Bronchial epithelial cell (primary cell): Measurements from ENCODE around the gene CRYBG1. TPM values are rescaled to one million over a fixed set of nuclear protein-coding genes. Genes with fewer than 3 reads are reported as not detected.

Source experiments
- DNase-seq: peaks from one replicate; pipeline ENCODE4 v3.0.0-alpha.2; 2010; ENCODE audit warnings: low read depth
- FAIRE-seq: peaks from 2 replicates; lab custom pipeline; 2011; peaks lifted over from hg19 to GRCh38; lab: Jason Lieb, UNC
- H3K27me3 ChIP-seq: 2 replicates; pipeline ENCODE4 v1.5.1; 2011; ENCODE audit warnings: low read length; ENCODE audit not compliant: control insufficient read depth, insufficient read depth
- H3K36me3 ChIP-seq: 2 replicates; pipeline ENCODE4 v1.5.1; 2011; ENCODE audit warnings: low read length; ENCODE audit not compliant: control insufficient read depth, insufficient read depth
- H3K4me3 ChIP-seq: 2 replicates; pipeline ENCODE4 v1.5.1; 2011; ENCODE audit warnings: mild to moderate bottlenecking, low read depth, low read length, control low read depth
- CTCF ChIP-seq: IDR thresholded peaks from 2 replicates; pipeline ENCODE4 v1.5.1; 2011; ENCODE audit warnings: mild to moderate bottlenecking, moderate library complexity, low read length, control low read depth, inconsistent platforms; ENCODE audit not compliant: insufficient read depth, severe bottlenecking
- total RNA-seq: library from RNA; depleted of rRNA; stranded (reverse); fragments of >200 nt; gene quantifications from 2 replicates; pipeline ENCODE4 v1.2.1, GENCODE V29; 2014

CRYBG1 gene
- total RNA-seq, 1 donor from 2014 or later, result 45.0 TPM

GRCh38 chr6:106444777-106445507, 84.4 kb downstream of the CRYBG1 start:
- Histone ChIP-seq H3K4me3 (no peak overlapping the region), H3K27me3 (no peaks in the 10 kb centered on the region), H3K36me3 (no peaks in the 10 kb centered on the region)
- TF ChIP-seq CTCF, result peak; percentile 62
- FAIRE-seq, result no peak
- peak; percentile 79 for DNase-seq

DNA sequence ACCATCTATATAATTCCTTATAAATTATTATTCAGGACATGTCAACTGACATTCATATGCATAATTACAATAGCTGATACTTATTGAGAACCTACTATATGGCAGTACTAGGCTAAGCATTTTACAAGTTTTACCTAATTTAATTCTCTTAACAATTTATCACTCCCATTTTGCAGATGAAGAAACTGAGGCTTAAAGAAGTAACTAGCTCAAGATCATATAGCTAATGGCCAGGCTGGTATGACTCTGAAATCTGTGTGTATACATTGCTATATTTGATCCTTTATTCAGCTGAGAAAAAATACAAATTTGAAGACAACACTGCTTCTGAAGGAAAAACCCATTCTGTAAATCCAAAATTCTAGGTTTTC, 85.0 kb downstream of the CRYBG1 start:
- FAIRE-seq, result no peak
- no peak for TF ChIP-seq CTCF

DNA sequence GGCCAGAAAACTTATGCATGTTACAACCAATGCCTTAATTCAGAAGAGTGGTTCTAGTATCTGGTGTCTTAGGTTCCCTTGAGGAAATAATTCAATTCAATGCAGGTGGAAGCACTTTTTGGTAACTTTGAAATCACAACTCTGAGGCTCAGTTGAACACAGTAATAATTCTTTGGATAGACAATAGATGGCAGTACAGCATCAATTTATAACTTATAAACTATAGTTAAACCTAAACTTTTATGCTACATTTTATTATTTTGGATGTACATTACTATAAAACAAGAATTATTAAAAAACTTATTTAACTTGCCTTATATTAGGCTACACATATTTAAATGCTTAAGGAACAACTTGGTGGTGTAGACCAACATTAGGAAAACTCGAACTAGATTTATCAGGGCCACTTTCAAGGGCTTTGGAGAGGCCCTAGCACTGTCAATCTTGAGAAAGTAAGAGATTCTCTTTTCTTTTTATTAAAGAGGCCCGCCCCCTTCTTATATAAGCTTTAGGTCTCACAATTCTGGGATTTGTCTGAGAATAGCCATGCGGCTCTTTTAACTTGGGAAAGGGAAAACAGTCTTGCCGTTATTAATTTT, 85.9 kb downstream of the CRYBG1 start:
- no peak overlapping the region for H3K4me3 ChIP-seq
- TF ChIP-seq CTCF, result no peak
- no peak for FAIRE-seq
- H3K36me3 ChIP-seq, result no peaks in the 10 kb centered on the region
- no peaks in the 10 kb centered on the region for H3K27me3 ChIP-seq
- no peak for DNase-seq

More for the DNA sequence above, 85.0 kb downstream of the CRYBG1 start:
- no peak for DNase-seq
- no peaks in the 10 kb centered on the region for H3K36me3 ChIP-seq
- H3K27me3 ChIP-seq, result no peaks in the 10 kb centered on the region
- H3K4me3 ChIP-seq, result no peak overlapping the region

DNA sequence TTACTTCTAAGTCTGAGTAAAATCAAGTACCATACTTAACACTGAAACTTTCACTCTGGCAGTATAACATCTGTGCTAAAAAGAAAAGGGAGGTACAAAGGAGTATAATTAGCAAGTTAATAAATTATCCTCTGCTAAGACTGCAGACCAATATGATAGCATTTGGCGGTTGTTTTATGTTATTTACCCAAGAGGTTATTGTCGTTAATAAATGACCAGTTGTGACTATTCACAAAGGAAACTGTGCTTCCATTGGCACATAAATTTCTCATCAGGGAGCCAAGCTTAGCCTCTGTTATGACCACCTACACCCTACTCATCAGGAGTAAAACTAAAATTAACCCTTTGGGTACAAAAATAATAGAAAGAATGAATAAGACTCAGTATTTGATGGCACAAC, 86.5 kb downstream of the CRYBG1 start:
- DNase-seq (no peak), FAIRE-seq (no peak)
- H3K4me3 ChIP-seq, result no peak overlapping the region
- no peaks in the 10 kb centered on the region for H3K27me3 ChIP-seq
- no peaks in the 10 kb centered on the region for H3K36me3 ChIP-seq
- no peak for TF ChIP-seq CTCF

DNA sequence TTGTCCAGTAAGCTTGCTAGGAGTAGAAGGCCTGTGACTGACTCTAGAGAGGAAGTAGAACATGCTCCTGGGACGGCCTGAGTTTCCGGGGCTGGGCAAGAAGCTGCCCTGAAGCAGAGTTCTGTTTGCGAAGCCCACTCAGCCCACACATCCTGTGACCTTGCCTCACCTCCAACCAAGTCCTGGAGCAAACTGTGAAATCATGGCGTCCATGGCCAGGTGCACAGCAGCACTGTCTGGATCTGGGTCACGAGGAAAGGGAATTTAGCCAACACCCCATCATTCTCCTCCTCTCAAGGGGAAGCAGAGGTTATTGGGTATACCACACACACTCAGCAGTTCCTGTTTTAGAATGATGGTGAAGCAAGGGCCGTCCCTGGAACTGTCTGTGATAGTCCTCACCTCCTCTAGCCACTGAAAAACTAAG, 87.5 kb downstream of the CRYBG1 start:
- peak; percentile 70 for FAIRE-seq
- no peak for DNase-seq
- no peaks in the 10 kb centered on the region for H3K36me3 ChIP-seq
- no peak for TF ChIP-seq CTCF
- no peaks in the 10 kb centered on the region for H3K27me3 ChIP-seq
- no peak overlapping the region for H3K4me3 ChIP-seq
